SK-N-MC (cell line): Measurements from ENCODE around the gene PREP.
"Not testable (repeated sequence)": the region's sequence is repeated elsewhere in the genome, so short reads cannot be mapped to it uniquely, and the experiment has no call there.

Experiments
- DNase-seq: peaks from one replicate; pipeline ENCODE4 v3.0.0-alpha.2; 2011; ENCODE audit warnings: low read depth, low spot score
- H3K27ac ChIP-seq: fragments of 200-600 bp; sonication (generic); 2 replicates; pipeline ENCODE4 v1.5.1; 2016; ENCODE audit warnings: mixed run types
- H3K36me3 ChIP-seq: fragments of 200-600 bp; sonication (generic); 2 replicates; pipeline ENCODE4 v1.6.1; 2017; ENCODE audit warnings: antibody characterized with exemption, low read length, mixed read lengths; ENCODE audit not compliant: insufficient read depth
- H3K4me3 ChIP-seq: fragments of 200-600 bp; sonication (generic); 2 replicates; pipeline ENCODE4 v1.5.1; 2016
- H3K9ac ChIP-seq: fragments of 200-600 bp; sonication (generic); 2 replicates; pipeline ENCODE4 v1.8.0; 2017; ENCODE audit warnings: mixed run types, mixed read lengths; ENCODE audit not compliant: insufficient read length
- H3K9me3 ChIP-seq: fragments of 200-600 bp; sonication (generic); 2 replicates; pipeline ENCODE4 v1.6.1; 2017; ENCODE audit warnings: low read depth, mild to moderate bottlenecking, antibody characterized with exemption, low read length, moderate library complexity, mixed read lengths
- EZH2 ChIP-seq: fragments of 200-600 bp; sonication (generic); IDR thresholded peaks from one replicate; pipeline ENCODE4 v1.6.1; 2017; ENCODE audit warnings: antibody characterized with exemption
- FOXP2 ChIP-seq: optimal IDR thresholded peaks from 2 replicates; pipeline ENCODE3; 2011; ENCODE audit warnings: mild to moderate bottlenecking, moderate library complexity; ENCODE audit not compliant: insufficient read depth; ENCODE audit errors: extremely low read length, control extremely low read depth
- POLR2AphosphoS5 ChIP-seq: IDR thresholded peaks from 2 replicates; pipeline ENCODE4 v1.6.1; 2012; ENCODE audit warnings: mild to moderate bottlenecking, low read depth, low read length, borderline replicate concordance

Gene PREP

DNA sequence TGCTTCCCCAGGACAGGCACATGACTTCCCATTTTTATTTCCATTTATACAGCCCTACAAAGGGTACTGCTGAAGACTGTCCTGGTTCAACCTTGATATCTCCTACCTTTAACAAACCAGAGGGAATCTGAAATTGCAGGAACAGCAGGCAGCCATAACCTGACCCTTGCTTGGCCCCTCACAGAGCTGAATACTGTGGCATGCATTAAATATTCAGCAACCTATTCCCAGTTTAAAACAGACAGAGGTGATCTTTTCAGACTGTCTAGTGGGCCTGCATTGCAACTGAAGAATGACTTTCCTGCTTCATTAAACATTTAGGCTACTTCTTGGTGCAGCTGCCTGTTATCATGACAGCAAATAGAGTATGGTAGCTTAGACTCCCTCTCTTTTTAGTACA lies 146.3 kb downstream of the PREP start:
- Histone ChIP-seq H3K27ac (no peak overlapping the region), H3K36me3 (no peaks in the 10 kb centered on the region), H3K9ac (no peak overlapping the region), H3K9me3 (no peaks in the 10 kb centered on the region), H3K4me3 (no peak overlapping the region)
- DNase-seq, result no peak
- TF ChIP-seq FOXP2, result no peak
- TF ChIP-seq EZH2, result no peak
- TF ChIP-seq POLR2AphosphoS5, result no peak

GRCh38 chr6:105253787-105254186 lies 149.1 kb downstream of the PREP start:
- TF ChIP-seq FOXP2, result no peak
- TF ChIP-seq POLR2AphosphoS5, result no peak
- Histone ChIP-seq H3K9me3 (no peaks in the 10 kb centered on the region), H3K9ac (no peak overlapping the region), H3K27ac (no peak overlapping the region), H3K36me3 (no peaks in the 10 kb centered on the region), H3K4me3 (no peak overlapping the region)
- no peak for DNase-seq

DNA sequence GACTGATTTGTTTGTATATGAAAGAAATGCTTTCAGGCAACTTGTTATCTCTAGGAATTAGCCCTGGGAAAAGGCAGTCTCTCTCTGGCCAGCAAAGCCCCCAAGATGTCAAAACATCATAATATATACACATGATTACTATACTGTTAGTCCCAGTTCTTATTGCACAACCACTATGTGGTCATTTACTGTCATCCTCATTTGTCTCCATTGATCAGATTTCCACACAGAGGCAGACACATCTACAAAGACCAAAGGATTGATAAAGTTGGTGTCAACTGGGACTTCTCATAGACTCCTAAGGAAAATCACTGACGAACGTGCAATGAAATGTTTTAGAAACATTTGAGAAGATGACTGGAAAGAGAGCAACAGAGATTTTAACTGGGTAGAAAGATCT lies 151.2 kb downstream of the PREP start:
- no peak overlapping the region for H3K4me3 ChIP-seq
- H3K9me3 ChIP-seq, result no peaks in the 10 kb centered on the region
- DNase-seq, result no peak
- H3K27ac ChIP-seq, result no peak overlapping the region
- no peak overlapping the region for H3K9ac ChIP-seq
- TF ChIP-seq POLR2AphosphoS5 (no peak), FOXP2 (no peak), EZH2 (no peak)
- no peaks in the 10 kb centered on the region for H3K36me3 ChIP-seq

DNA sequence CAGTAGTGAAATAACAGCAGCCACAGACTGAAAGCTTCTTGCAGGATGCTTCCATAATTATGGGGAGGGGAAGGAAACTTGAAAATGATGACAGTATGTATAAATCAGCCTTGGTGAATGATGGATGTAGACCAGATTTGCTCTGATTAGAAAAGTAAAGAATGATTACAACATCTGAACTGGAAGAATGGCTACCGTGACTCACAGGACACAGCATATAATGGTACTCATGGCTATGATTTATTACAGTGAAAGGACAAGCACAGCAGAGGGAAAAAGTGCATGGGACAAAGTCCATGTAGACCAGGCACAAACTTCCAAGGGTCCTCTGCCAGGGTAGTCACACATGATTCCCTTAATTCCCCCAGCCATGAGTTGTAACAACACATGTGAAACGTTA lies 152.3 kb downstream of the PREP start:
- Histone ChIP-seq H3K9ac (no peak overlapping the region), H3K36me3 (no peaks in the 10 kb centered on the region), H3K9me3 (no peaks in the 10 kb centered on the region), H3K4me3 (no peak overlapping the region), H3K27ac (no peak overlapping the region)
- no peak for DNase-seq
- TF ChIP-seq FOXP2 (no peak), POLR2AphosphoS5 (no peak), EZH2 (no peak)

- H3K9me3 ChIP-seq, result no peaks in the 10 kb centered on the region
- no peak overlapping the region for H3K4me3 ChIP-seq
- H3K36me3 ChIP-seq, result no peaks in the 10 kb centered on the region
- no peak overlapping the region for H3K27ac ChIP-seq
- H3K9ac ChIP-seq, result no peak overlapping the region
- TF ChIP-seq POLR2AphosphoS5 (no peak), FOXP2 (no peak)
- DNase-seq, result no peak
These were observed 159.4 kb downstream of the PREP start for GRCh38 chr6:105243487-105243886.

GRCh38 chr6:105235155-105235554 lies 167.7 kb downstream of the PREP start:
- Histone ChIP-seq H3K36me3 (no peaks in the 10 kb centered on the region), H3K27ac (no peak overlapping the region), H3K4me3 (no peak overlapping the region), H3K9me3 (no peaks in the 10 kb centered on the region), H3K9ac (no peak overlapping the region)
- no peak for DNase-seq
- TF ChIP-seq EZH2 (no peak), FOXP2 (no peak), POLR2AphosphoS5 (no peak)

DNA sequence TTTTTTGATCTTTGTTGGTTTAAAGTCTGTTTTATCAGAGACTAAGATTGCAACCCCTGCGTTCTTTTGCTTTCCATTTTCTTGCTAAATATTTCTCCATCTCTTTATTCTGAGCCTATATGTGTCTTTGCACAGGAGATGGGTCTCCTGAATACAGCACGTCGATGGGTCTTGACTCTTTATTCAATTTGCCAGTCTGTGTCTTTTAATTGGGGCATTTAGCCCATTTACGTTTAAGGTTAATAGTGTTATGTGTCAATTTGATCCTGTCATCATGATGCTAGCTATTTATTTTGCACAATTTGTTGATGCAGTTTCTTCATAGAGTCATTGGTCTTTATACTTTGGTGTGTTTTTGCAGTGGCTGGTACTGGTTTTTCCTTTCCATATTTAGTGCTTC lies 171.1 kb downstream of the PREP start:
- not testable (repeated sequence) for H3K36me3 ChIP-seq, DNase-seq, H3K9me3 ChIP-seq, H3K9ac ChIP-seq, H3K4me3 ChIP-seq, H3K27ac ChIP-seq
